GM18519 (cell line): ENCODE results near the gene ETNK2.

Experiments
- ATAC-seq: cut with Tn5 transposase; IDR thresholded peaks from one replicate; pipeline ENCODE4 v1.9.1; 2021; ENCODE audit warnings: mild to moderate bottlenecking, moderate library complexity; ENCODE audit not compliant: unreplicated experiment, low FRiP score

The ETNK2 gene

DNA sequence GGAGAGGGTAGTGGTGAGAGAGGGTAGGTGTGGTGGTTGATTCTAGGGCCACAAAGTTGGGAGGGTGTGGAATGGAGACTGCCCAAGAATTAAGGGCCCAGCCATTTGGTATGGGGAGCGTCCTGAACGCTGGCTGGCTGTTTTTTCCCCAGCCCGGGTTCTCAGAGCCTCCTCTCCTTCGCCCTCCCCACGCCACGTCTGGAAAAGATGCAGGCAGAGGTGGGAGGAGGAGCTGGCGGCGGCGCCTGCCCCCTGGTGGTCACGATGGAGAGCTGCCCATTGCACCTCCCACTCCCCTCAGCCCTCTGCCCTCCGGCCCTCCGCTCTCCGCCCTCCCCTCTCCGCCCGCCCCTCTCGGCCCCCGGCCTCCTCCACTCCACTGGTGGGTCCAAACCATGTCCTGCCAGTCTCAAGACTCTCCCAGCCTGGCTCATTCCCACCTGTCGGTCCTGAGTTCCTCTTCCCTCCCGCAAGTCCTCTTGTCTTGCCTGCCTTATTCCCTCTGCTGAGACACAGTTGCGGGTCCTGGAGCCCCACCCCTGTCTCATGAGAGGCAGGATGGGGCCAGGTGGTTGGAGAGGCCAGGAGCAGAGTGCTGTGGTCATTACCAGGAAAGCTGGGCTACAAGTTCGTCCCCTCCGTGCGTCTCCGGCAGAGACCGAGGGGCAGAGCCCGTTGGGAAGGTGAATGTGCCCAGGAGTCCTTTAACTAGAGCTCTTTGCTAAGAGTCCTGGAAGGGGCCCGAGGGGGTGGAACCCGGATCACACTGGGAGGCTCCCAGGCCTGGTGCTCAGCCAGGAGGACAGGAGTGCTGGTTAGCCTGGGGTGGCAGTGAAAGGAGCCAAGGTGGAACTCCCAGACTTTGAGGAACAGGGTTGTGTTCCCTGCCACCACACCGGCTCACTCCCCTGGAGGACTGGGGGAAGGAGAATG, 22.6 kb downstream of the ETNK2 start:
- ATAC-seq, result no peak

DNA sequence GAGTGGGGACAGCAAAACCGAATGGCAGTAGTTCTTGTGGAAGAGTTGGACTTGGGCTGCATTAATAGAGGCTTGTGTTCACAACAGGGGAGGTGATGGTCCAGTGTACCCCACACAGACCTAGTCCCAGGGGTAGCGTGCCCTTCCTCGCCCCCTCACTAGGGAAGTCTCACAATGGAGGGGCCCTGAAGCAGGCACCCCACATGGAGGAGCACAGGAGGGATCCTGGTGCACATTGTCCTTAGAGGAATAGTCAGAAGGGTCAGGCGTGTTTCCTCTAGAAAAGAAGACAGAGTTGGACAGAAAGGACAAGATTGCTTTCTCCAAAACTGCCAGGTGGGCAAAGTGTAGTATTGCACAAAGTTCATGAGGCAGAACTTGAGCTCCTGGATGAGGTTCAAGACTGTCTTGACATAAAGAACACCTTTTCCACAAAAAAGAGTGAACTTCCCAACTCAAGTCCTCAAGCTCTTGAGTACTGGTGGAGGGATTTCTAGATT, 23.3 kb downstream of the ETNK2 start:
- no peak for ATAC-seq

DNA sequence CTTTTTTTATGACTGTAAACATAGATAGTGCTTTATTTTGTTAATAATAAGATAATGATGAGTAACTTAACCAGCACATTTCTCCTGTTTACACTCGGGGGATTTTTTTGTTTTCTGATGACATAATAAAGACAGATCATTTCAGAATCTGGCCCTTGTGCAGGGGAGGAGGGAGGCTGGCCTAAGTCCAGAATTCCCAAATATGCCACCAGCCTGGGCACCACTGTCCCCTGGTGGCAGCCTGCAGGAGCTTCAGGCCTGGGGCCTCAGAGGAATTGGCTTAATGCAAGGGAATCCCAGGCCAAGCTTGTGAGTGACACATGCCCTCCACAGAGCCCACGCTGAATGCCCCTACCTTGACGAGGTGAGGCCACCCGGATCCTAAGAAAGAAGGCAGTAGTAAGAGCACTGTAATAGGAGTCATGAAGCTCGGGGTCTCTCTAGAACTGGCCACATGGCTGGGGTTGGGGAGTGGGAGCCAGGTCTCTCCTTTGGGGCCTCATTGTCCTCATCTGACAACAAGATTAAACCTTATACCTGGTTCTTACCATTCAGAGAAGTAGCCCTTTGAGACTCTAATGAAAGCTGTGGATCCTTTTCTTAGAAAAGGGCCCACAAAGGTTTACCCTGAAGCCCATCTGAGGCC, 24.1 kb downstream of the ETNK2 start:
- no peak for ATAC-seq

- no peak for ATAC-seq
Observed at GRCh38 chr1:204126956-204127355, 24.9 kb downstream of the ETNK2 start.

- ATAC-seq, result no peak
Observed at GRCh38 chr1:204126386-204126785, 25.5 kb downstream of the ETNK2 start.

GRCh38 chr1:204125759-204126351, 26.0 kb downstream of the ETNK2 start:
- no peak for ATAC-seq

GRCh38 chr1:204124639-204125038, 27.2 kb downstream of the ETNK2 start:
- ATAC-seq, result no peak

DNA sequence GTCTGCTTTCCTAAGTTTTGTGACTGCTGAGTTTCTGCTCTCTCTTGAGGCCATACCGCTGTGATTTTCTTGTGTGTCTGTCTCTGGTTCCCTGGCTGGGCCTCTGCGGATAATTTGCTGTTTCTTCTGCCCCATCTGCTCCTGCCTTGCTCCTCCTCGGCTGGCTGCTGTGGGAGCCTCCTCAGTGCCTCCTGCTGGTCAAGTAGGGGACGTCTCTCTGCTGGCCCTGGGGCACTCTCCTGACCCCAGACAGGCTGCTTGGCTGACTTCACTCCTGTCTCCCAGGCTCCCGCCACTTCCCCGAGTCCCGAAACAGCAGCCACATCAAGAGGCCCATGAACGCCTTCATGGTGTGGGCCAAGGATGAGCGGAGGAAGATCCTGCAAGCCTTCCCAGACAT, 28.5 kb downstream of the ETNK2 start:
- no peak for ATAC-seq

DNA sequence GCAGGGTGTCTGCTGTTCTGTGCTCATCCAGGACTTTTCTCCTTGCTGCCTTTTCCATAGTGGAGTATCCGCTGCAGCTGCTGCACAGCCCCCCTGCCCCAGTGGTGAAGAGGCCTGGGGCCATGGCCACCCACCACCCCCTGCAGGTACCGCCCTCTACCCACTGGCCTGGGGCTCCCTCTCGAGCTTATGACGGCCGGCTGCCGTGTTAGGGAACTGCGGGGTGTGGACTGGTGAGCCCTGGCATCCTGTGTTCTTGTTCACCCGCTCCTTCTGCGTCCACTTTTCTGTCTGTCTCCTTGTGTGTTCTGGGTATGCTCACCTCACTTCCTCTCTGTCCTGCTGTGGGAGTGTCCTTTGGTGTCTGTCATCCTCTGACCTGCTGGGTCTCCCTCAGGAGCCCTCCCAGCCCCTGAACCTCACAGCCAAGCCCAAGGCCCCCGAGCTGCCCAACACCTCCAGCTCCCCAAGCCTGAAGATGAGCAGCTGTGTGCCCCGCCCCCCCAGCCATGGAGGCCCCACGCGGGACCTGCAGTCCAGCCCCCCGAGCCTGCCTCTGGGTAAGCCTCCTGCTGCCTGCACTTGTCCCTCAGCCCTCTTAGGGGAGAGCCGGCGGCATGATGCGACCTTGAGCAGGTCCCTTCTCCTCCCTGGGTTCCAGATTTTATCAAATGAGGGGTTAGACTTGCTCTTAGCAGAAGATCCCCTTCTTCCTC, 29.8 kb downstream of the ETNK2 start:
- no peak for ATAC-seq

GRCh38 chr1:204116539-204116938, 35.3 kb downstream of the ETNK2 start:
- no peak for ATAC-seq

DNA sequence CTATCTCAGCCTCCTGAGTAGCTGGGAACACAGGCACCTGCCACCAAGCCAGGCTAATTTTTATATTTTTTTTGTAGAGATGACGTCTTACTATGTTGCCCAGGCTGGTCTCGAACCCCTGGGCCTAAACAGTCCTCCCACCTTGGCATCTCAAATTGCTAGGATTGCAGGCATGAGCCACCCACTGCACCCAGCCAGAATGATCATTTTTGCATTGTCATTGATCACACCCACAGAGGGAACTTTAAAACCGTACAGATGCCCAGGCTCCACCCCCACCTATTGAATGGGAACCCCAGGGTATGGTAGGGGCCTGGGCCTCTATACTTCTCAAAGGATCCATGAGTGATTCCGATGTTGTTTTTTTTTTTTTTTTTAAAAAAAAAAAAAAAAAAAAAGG, 36.7 kb downstream of the ETNK2 start:
- no peak for ATAC-seq

DNA sequence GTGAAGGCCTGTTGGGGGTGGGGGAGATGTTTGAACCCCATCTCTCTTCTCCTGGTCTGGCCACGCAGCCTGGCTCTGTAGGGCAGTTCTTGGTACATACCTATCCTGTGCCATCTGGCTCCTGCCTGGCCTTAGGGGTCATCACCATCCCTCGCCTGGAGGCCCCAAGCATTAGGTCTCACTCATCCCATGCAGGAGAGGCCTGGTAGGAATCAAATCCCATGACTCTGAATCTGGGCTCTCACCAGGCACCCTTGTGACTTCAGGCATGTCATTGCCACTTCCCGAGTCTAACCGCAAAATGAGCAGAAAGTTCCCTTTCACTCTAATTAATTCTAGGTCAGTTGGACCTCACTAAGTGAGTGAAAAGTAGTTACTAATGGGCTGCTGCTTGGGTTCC, 37.2 kb downstream of the ETNK2 start:
- no peak for ATAC-seq

- ATAC-seq, result no peak
Observed at GRCh38 chr1:204113896-204114295, 37.9 kb downstream of the ETNK2 start.

- no peak for ATAC-seq
Observed at GRCh38 chr1:204112876-204113730, 38.7 kb downstream of the ETNK2 start.

DNA sequence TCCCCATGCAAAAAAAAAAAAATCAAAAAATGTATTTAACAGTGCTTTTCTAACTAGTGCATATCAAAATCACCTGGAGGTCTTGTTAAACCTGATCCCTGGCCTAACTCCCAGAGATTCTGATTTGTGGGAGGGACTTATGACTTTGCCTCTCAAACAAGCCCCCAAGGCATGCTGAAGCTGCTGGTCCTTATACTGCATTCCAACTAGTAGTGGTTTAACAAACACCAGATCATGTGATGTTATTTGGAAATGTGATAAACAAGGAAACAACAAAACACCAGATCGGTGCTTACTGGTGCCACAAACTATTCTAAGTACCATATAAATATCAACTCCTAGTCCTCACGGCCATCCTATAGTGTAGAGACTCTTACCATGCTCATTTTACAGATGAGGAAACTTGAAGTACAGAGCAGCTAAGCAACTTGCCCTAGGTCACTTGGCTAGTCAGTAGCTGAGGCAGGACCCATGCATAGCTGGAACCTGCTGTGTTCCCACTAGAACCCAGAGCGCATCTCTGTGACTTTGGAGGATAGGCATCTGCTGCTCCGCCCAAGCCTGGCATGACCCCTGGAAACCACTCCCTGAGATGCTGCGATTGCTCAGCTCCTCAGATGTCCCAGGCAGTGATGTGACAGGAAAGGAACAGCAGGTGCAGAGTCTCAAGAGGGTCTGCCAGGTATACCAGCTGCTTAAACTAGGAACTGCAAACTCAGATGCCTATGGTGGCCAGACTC, 40.8 kb downstream of the ETNK2 start:
- ATAC-seq, result no peak

DNA sequence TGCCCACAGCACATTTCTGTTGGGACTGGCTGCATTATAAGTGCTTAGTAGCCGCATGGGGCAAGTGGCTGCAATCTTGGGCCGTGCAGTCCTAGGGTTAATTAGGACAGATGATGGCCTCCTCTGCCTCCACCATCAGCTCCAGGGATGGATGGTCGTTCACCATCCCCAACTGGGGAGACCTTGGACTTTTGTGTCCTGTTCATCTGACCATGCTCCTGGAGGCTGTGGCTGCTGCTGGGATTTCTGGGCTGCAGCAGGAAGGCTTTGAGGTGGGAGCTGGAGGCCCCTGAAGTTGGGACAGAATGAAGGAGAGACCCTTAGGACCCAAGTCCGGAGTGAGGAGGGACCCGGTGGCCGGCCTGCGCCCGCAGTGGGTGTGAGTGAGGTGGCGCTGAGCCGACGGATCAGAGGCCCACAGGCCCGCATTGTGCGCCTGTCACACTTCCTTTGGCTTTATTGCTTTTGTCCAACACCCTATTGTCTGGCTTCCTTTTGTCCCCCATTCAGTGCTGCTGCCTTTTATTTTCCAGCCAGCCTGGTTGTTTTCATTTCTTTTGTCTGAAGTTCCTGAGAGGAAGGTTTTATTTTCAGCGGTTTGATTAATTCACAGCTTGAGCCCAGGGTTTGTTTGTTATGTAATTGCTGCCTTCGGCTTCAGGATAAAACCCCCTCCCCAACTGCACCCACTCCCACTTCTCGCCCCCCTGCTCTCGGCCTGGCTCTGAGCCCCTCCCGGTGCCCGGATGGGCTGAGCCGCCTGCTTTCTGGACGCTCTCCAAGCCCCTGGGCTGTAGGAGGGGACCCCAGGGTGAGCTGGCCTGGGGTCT, 43.3 kb downstream of the ETNK2 start:
- ATAC-seq, result no peak

DNA sequence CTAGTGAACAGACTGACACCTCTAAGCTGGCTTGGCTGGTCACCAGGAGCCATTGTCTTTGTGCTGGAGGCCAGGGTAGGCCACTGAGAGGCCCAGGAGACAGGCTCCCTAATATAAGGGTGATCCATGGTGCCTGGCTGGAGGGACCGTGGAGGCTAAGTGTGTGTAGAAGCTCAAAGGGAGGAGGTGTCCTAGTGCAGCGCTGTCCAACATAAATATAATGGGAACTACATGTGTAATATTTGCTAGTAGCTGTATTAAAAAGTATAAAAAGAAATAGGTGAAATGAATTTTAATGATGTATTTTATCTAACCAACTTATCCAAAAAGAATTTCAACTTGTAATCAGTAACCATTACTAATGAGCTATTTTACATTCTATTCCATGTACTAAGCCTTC, 44.0 kb downstream of the ETNK2 start:
- no peak for ATAC-seq

GRCh38 chr1:204106825-204107224, 45.0 kb downstream of the ETNK2 start:
- ATAC-seq, result no peak
